C4-2B (cell line): ENCODE results near the gene MTHFR.

Experiments
- ZFX ChIP-seq: fragments of 450-650 bp; IDR thresholded peaks from 2 replicates; pipeline ENCODE4 v1.6.1; 2017
- TF ChIP-seq, protein P1 (sequence below): fragments of 450-650 bp; conservative IDR thresholded peaks from 2 replicates; pipeline ENCODE4 v1.5.1; 2017; ENCODE audit warnings: mild to moderate bottlenecking

DNA sequence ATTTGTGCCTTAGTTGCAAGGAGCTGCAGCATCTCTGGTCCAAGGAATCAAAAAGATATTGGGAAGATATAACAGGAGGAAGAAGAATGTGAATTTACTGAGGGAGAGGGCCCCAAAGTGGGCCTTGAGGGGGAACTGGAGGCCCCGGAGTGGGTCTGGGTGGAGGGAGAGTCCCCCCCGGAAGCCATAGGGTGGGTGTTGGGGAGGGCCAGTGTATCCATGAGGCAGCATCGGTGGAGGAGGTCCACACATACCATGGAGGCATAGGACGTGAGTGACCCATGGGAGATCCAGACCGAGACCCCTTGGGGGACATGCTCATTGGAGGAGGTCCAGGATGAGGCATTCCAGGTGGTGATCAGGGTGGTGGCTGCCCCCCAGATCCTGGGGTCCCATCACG is 44.5 kb downstream of the MTHFR start:
- TF ChIP-seq, protein P1, sequence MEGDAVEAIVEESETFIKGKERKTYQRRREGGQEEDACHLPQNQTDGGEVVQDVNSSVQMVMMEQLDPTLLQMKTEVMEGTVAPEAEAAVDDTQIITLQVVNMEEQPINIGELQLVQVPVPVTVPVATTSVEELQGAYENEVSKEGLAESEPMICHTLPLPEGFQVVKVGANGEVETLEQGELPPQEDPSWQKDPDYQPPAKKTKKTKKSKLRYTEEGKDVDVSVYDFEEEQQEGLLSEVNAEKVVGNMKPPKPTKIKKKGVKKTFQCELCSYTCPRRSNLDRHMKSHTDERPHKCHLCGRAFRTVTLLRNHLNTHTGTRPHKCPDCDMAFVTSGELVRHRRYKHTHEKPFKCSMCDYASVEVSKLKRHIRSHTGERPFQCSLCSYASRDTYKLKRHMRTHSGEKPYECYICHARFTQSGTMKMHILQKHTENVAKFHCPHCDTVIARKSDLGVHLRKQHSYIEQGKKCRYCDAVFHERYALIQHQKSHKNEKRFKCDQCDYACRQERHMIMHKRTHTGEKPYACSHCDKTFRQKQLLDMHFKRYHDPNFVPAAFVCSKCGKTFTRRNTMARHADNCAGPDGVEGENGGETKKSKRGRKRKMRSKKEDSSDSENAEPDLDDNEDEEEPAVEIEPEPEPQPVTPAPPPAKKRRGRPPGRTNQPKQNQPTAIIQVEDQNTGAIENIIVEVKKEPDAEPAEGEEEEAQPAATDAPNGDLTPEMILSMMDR, result no peak
- TF ChIP-seq ZFX, result no peak
